Medulla oblongata (tissue), 1 donor: ENCODE results near the gene ZBED1.
"Not testable (repeated sequence)": the region's sequence is repeated elsewhere in the genome, so short reads cannot be mapped to it uniquely, and the experiment has no call there.

Experiments used
- DNase-seq: peaks from one replicate; pipeline ENCODE4 v3.0.0-alpha.2; 2015; ENCODE audit errors: extremely low spot score

Gene ZBED1

DNA sequence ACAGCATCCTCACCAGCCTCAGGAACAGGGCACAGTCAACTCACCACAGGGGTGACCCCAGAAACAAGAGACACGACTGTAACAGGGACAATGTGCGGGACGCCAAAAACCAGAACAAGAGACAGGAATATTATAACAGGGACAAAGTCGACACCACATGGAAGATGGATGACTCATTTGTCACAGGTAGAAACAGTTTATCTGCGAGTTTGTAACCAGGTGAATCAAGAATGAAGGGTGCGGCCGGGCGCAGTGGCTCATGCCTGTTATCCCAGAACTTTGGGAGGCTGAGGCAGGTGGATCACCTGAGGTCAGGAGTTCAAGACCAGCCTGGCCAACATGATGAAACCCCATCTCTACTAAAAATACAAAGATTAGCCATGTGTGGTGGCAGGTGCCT, 44.7 kb downstream of the ZBED1 start:
- DNase-seq = not testable (repeated sequence)

DNA sequence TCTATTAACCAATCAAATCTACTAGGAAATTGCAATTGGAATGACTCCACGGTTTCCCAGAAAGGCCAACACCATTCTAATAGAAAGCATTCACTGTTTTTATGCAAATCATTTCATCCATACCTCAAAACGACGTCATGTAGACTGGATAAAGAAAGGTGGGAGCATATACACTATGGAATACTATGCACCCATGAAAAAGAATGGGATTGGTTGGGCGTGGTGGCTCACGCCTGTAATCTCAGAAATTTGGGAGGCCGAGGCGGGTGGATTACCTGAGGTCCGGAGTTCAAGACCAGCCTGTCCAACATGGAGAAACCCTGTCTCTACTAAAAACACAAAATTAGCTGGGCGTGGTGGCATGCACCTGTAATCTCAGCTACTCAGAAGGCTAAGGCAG, 46.2 kb downstream of the ZBED1 start:
- not testable (repeated sequence) for DNase-seq

DNA sequence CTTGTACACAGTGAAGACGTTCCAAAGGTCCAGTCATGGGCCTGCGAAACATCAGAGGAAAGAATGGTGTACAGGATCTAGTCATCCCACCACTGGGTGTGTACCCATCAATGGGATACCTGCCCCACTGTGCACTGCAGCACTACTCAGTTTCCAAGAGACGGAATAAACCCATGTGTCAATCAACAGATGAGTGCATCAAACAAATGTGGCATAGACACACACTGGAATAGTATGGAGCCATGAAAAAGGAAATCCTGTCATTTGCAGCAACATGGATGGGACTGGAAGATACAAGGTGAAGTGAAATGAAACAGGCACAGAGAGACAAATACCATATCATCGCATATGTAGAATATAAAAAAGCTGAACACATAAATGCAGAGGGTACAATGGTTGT, 48.0 kb downstream of the ZBED1 start:
- DNase-seq = no peak

GRCh38 chrX:2452317-2452784, 48.4 kb downstream of the ZBED1 start:
- DNase-seq = no peak

DNA sequence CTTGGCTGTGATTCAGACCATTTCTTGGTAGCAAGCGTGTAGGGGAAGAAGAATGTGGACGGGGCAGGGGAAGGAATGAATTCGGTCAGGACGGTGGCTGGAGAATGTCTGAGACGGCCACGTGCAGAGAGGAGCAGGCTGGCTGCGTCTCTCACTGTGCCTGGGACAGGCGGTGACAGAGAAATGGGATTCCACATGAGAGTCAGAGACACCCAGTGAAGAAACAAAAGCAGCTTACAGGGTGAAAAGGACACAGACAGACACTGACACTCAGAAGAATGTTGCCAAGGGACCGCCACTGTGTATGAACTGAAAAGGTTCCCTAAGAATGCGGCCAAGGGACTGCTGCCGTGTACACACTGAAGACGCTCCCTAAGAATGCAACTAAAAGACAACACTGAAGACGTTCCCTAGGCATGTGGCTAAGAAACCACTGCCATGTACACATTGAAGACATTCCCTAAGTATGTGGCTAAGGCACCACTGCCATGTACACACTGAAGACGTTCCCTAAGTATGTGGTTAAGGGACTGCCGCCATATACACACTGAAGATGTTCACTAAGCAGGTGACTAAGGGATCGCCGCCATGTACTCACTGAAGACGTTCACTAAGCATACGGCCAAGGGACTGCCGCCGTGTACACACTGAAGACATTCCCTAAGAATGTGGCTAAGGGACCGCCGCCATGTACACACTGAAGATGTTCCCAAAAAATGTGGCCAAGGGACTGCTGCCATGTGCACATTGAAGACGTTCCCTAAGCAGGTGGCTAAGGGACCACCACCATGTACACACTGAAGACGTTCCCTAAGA, 49.1 kb downstream of the ZBED1 start:
- DNase-seq = no peak

- no peak for DNase-seq
Observed at GRCh38 chrX:2450681-2451080, 50.1 kb downstream of the ZBED1 start.

- no peak for DNase-seq
Observed at GRCh38 chrX:2449135-2449886, 51.5 kb downstream of the ZBED1 start.

DNA sequence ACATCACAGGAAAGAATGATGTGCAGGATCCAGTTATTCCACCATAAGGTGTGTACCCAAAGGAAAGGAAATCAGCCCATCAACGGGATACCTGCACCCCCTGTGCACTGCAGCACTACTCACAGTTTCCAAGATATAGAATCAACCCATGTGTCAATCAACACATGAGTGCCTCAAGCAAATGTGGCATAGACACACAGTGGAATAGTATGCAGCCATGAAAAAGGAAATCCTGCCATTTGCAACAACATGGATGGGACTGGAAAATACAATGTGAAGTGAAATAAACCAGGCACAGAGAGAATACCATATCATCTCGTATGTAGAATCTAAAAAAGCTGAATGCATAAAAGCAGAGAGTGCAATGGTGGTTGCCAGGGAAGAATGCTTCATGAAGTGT, 53.3 kb downstream of the ZBED1 start:
- DNase-seq = no peak

GRCh38 chrX:2446815-2447214, 54.0 kb downstream of the ZBED1 start:
- DNase-seq = no peak

GRCh38 chrX:2445662-2446623, 54.8 kb downstream of the ZBED1 start:
- DNase-seq = no peak

GRCh38 chrX:2442694-2443093, 58.1 kb downstream of the ZBED1 start:
- DNase-seq = no peak

- DNase-seq = no peak
Observed at GRCh38 chrX:2441466-2441865, 59.3 kb downstream of the ZBED1 start.

DNA sequence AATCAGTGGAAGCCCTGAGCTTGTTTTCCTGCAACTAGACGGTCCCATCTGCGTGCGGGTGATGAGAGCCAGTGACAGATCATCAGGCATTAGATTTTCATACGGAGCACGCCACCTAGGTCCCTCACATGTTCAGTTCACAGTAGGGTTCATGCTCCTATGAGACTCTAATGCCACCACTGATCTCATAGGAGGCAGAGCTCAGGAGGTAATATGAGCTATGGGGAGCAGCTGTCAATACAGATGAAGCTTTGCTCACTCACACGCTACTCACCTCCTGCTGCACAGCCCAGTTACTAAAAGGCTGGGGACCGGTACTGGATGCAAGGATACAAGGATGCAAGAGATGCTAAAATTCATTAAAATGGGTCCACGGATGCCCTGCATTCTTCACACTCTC, 61.2 kb downstream of the ZBED1 start:
- no peak for DNase-seq
